Stomach (tissue), 9 donors: Measurements from ENCODE around the gene CPZ. TPM values are rescaled to one million over a fixed set of nuclear protein-coding genes. Genes with fewer than 3 reads are reported as not detected.

Source experiments
- DNase-seq, 2 donors: peaks; one replicate each; pipeline versions ENCODE4 v3.0.0 to v3.0.0-alpha.2; 2013 to 2019
- H3K27ac ChIP-seq, 5 donors: fragments of 200-600 bp in 4 of 5; sonication (generic) in 4 of 5; one replicate each; pipeline ENCODE4 v1.5.1; 2013 to 2019; ENCODE audit warnings: mild to moderate bottlenecking in 1 of 5, moderate library complexity in 1 of 5
- H3K27me3 ChIP-seq, 3 donors: fragments of 200-600 bp; sonication (generic); one replicate each; pipeline ENCODE4 v1.5.1; 2017 to 2019; ENCODE audit warnings: mixed run types in 1 of 3
- H3K36me3 ChIP-seq, 4 donors: fragments of 200-600 bp; sonication (generic); 1 replicate in 3 of 4; 2 replicates in 1 of 4; pipeline ENCODE4 v1.5.1; 2016 to 2019
- H3K4me1 ChIP-seq, 4 donors: fragments of 200-600 bp; sonication (generic); one replicate each; pipeline ENCODE4 v1.5.1; 2016 to 2019
- H3K4me3 ChIP-seq, 4 donors: fragments of 200-600 bp; sonication (generic) in 3 of 4; one replicate each; pipeline ENCODE4 v1.5.1; 2016 to 2019; ENCODE audit warnings: mild to moderate bottlenecking in 1 of 4
- H3K9me3 ChIP-seq, 4 donors: fragments of 200-600 bp; sonication (generic); one replicate each; pipeline ENCODE4 v1.5.1; 2016 to 2019
- CTCF ChIP-seq, 7 experiments: fragments of 450-650 bp in 4 of 7; fragments of 200-600 bp in 3 of 7; sonication (generic) in 3 of 7; IDR thresholded peaks; one replicate each; pipeline ENCODE4 v1.5.1; 2016 to 2019; ENCODE audit warnings: antibody characterized with exemption in 7 of 7, control low read depth in 2 of 7, mild to moderate bottlenecking in 1 of 7
- EP300 ChIP-seq: sonication (generic); formaldehyde crosslinking; IDR thresholded peaks from one replicate; pipeline ENCODE4 v1.6.1; 2017; ENCODE audit warnings: antibody characterized with exemption
- POLR2A ChIP-seq, 4 donors: fragments of 450-650 bp; IDR thresholded peaks; one replicate each; pipeline ENCODE4 v1.6.1; 2016; ENCODE audit warnings: antibody characterized with exemption in 4 of 4, control low read depth in 2 of 4, mild to moderate bottlenecking in 1 of 4, moderate library complexity in 1 of 4
- POLR2AphosphoS5 ChIP-seq, 3 donors: sonication (generic); formaldehyde crosslinking; IDR thresholded peaks; one replicate each; pipeline ENCODE4 v1.6.1; 2016; ENCODE audit warnings: antibody characterized with exemption in 3 of 3
- WGBS, 5 donors: extraction: QIAGEN DNeasy Blood & Tissue Kit in 3 of 5; methylation state at CpG; one replicate each; pipeline versions ENCODE4 v1.1.5 to v1.1.7; 2013 to 2018; 5-methylcytosine and 5-hydroxymethylcytosine counted together
- intact Hi-C: fragments of 100-400 bp; cut with DNase I; formaldehyde crosslinking; loops from one replicate; pipeline ENCODE4 v1.15.1; 2023; ENCODE audit warnings: low total_unique reads
- polyA plus RNA-seq, 3 donors: library from polyadenylated mRNA; stranded (reverse); fragments of 200-250 nt; gene quantifications; one replicate each; pipeline ENCODE4 v1.2.3, GENCODE V29; 2013
- total RNA-seq, 5 donors: library from RNA; depleted of rRNA; stranded (reverse); fragments of >200 nt; gene quantifications; one replicate each; pipeline versions ENCODE4 v1.1.0 to v1.2.3, GENCODE V29; 2014 to 2016
- donor health status: healthy with polysubstance abuse.
- donor health status: Bipolar disorder and iron deficiency.
- donor health status: healthy.

CPZ gene
- total and polyA plus RNA-seq, 8 donors, result 0.25 to 13.2 (median 3.3) TPM; not detected in 2

GRCh38 chr4:8664031-8664805 lies 71.7 kb downstream of the CPZ start:
- TF ChIP-seq POLR2A (IDR thresholded peaks at IDR 0.05), result no peak
- TF ChIP-seq EP300, result no peak
- no peak for TF ChIP-seq POLR2AphosphoS5 (IDR thresholded peaks at IDR 0.05)
- TF ChIP-seq CTCF (IDR thresholded peaks at IDR 0.05), result no peak
- 41 to 58% (median 50%) methylated on average over 18 of the region's 18 CpGs for WGBS, 5 donors
- no peaks in the 10 kb centered on the region for H3K9me3 ChIP-seq
- intact Hi-C loops, result no loop called here
- H3K4me1 ChIP-seq, result no peaks in the 10 kb centered on the region
- peaks cover 0 to 49% (median 12%) of the 10 kb centered on the region in 3 donors for H3K27me3 ChIP-seq
- H3K27ac ChIP-seq, result no peak overlapping the region
- H3K4me3 ChIP-seq, result no peak overlapping the region
- no peak for DNase-seq
- no peaks in the 10 kb centered on the region for H3K36me3 ChIP-seq

DNA sequence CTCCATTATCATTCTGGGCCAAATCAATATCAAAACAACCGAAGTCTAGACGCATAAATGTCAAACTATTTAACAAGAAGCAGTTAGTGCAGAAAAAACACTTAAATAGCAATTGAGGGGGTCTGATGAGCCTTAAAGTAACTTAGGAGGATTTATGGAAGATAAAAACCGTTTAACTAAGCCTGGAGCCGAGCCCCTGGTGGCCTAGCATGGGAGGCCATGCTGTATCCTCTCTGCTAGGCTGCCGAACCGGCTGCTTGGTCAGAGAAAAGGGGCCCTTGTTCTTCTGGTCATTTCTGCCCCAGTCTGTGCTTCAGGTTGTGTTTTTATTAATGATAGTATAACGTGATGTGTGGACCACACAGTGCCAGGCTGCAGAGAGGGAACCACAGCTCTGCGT lies 72.4 kb downstream of the CPZ start:
- Histone ChIP-seq H3K4me1 (no peaks in the 10 kb centered on the region), H3K27me3 (peaks cover 0 to 48% (median 12%) of the 10 kb centered on the region in 3 donors), H3K9me3 (no peaks in the 10 kb centered on the region), H3K4me3 (no peak overlapping the region), H3K36me3 (no peaks in the 10 kb centered on the region), H3K27ac (no peak overlapping the region)
- 56 to 58% (median 57%) methylated on average over 8 of the region's 8 CpGs for WGBS, 5 donors
- DNase-seq, result no peak
- intact Hi-C loops, result no loop called here
- no peak for TF ChIP-seq POLR2A (IDR thresholded peaks at IDR 0.05)

GRCh38 chr4:8665406-8666360 lies 73.1 kb downstream of the CPZ start:
- intact Hi-C loops, result no loop called here
- peaks cover 0 to 42% (median 12%) of the 10 kb centered on the region in 3 donors for H3K27me3 ChIP-seq
- H3K4me3 ChIP-seq, result no peak overlapping the region
- H3K4me1 ChIP-seq, result no peaks in the 10 kb centered on the region
- no peak for DNase-seq
- WGBS, 5 donors, result 74 to 82% (median 76%) methylated on average over 16 to 19 of the region's 19 CpGs
- H3K27ac ChIP-seq, result no peak overlapping the region
- no peaks in the 10 kb centered on the region for H3K9me3 ChIP-seq
- no peak for TF ChIP-seq POLR2A (IDR thresholded peaks at IDR 0.05)
- TF ChIP-seq CTCF (IDR thresholded peaks at IDR 0.05), result no peak
- no peak for TF ChIP-seq EP300
- no peak for TF ChIP-seq POLR2AphosphoS5 (IDR thresholded peaks at IDR 0.05)
- no peaks in the 10 kb centered on the region for H3K36me3 ChIP-seq

DNA sequence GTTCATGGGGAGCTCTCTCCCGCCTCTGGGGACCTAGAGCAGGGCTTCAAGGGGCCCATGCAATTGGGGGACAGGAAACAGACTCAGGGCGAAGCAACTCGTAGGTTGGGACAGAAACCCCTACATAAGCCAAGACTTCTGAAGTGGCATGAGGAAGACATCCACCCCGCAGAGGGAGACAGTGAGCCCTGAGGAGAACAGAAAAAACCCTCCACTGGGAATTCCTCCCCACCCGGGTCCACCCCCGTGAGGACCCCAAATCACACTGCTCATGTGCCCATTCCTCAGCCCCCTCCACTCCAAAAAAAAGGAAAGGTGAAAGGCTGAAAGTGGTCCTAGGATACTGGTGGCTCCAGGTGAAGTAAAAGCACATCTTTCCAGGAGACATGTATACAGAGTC lies 74.0 kb downstream of the CPZ start:
- Histone ChIP-seq H3K36me3 (no peaks in the 10 kb centered on the region), H3K27ac (no peak overlapping the region), H3K27me3 (peaks cover 0 to 44% (median 12%) of the 10 kb centered on the region in 3 donors), H3K4me3 (no peak overlapping the region), H3K4me1 (no peaks in the 10 kb centered on the region), H3K9me3 (no peaks in the 10 kb centered on the region)
- intact Hi-C loops, result no loop called here
- TF ChIP-seq POLR2AphosphoS5 (IDR thresholded peaks at IDR 0.05) (no peak), CTCF (IDR thresholded peaks at IDR 0.05) (no peak), EP300 (no peak), POLR2A (IDR thresholded peaks at IDR 0.05) (no peak)
- no peak for DNase-seq
- 65 to 80% (median 75%) methylated on average over 6 of the region's 6 CpGs for WGBS, 5 donors

Other genes starting within 250 kb of the CPZ start
- 10 to 100 TPM; 23.3 to 45.5 (median 37.9) TPM for gene ACOX3, start 152.0 kb upstream of the CPZ start, total RNA-seq
- gene ACOX3, start 152.0 kb upstream of the CPZ start, polyA plus RNA-seq, result 10 to 100 TPM; 13.5 to 43.7 (median 22.4) TPM
- 10 to 100 TPM in 3 of 5 donors, 1 to 10 TPM in 2; 1.8 to 39.7 (median 13.3) TPM for gene TRMT44, start 152.0 kb upstream of the CPZ start, total RNA-seq
- gene TRMT44, start 152.0 kb upstream of the CPZ start, polyA plus RNA-seq, result 1 to 10 TPM; 5.6 to 6.9 (median 6.7) TPM
- gene GPR78, start 12.4 kb upstream of the CPZ start, total RNA-seq, result under 1 TPM in 1 of 5 donors, not detected in 4; 0.55 TPM
- 1 to 10 TPM in 1 of 3 donors, under 1 TPM in 1, not detected in 1; 0.31 to 2.3 TPM for gene GPR78, start 12.4 kb upstream of the CPZ start, polyA plus RNA-seq